Naive B cell (primary cell): ENCODE results near the gene PDIA2. TPM values are rescaled to one million over a fixed set of nuclear protein-coding genes. Genes with fewer than 3 reads are reported as not detected.
A peak's percentile ranks its signal among the peaks of the same experiment; 100 is the strongest.

Experiments used
- ATAC-seq, 2 donors: fragments of 150-1000 bp; cut with Tn5 transposase; 2 replicates each; pipeline ENCODE4 v1.10.0; 2021; ENCODE audit warnings: low read depth in 2 of 2, mild to moderate bottlenecking in 2 of 2, moderate library complexity in 2 of 2
- DNase-seq: peaks from one replicate; pipeline ENCODE4 v3.0.0; 2022
- H3K27ac Mint-ChIP-seq, 6 donors: one replicate each; pipeline ENCODE4 v1.8.0; 2020 to 2022; ENCODE audit warnings: mild to moderate bottlenecking in 6 of 6, mixed read lengths in 6 of 6, moderate library complexity in 5 of 6, inconsistent platforms in 2 of 6
- H3K27me3 Mint-ChIP-seq, 3 donors: one replicate each; pipeline ENCODE4 v1.8.0; 2021 to 2022; ENCODE audit warnings: mixed read lengths in 3 of 3, mild to moderate bottlenecking in 1 of 3
- H3K36me3 Mint-ChIP-seq, 2 donors: one replicate each; pipeline ENCODE4 v1.8.0; 2020 to 2022; ENCODE audit warnings: mixed read lengths in 2 of 2, inconsistent platforms in 1 of 2, mild to moderate bottlenecking in 1 of 2
- H3K4me1 Mint-ChIP-seq, 3 donors: one replicate each; pipeline ENCODE4 v1.8.0; 2020 to 2022; ENCODE audit warnings: mixed read lengths in 3 of 3, inconsistent platforms in 1 of 3, mild to moderate bottlenecking in 1 of 3, moderate library complexity in 1 of 3
- H3K4me3 Mint-ChIP-seq, 8 donors: one replicate each; pipeline ENCODE4 v1.8.0; 2020 to 2022; ENCODE audit warnings: mild to moderate bottlenecking in 8 of 8, mixed read lengths in 8 of 8, moderate library complexity in 8 of 8, inconsistent platforms in 2 of 8
- H3K9me3 Mint-ChIP-seq, 7 donors: one replicate each; pipeline ENCODE4 v1.8.0; 2020 to 2022; ENCODE audit warnings: mixed read lengths in 7 of 7, mild to moderate bottlenecking in 5 of 7, inconsistent platforms in 2 of 7, moderate library complexity in 1 of 7
- polyA plus RNA-seq, 6 donors: library from polyadenylated mRNA; unstranded; fragments of 300-500 nt; fragmentation: Illumina TruSeq; gene quantifications; one replicate each; pipeline ENCODE4 v1.2.3, GENCODE V29; 2021; ENCODE audit warnings: low read depth in 6 of 6

The PDIA2 gene
- polyA plus RNA-seq, 6 donors from 2014 or later: not detected

GRCh38 chr16:303760-304505, 21.0 kb downstream of the PDIA2 start:
- Mint-ChIP-seq H3K27ac (peak overlapping the region in 1 of 6 donors; percentile 88), H3K4me1 (peaks cover 0 to 4% (median 0%) of the 10 kb centered on the region in 3 donors), H3K9me3 (no peaks in the 10 kb centered on the region), H3K27me3 (no peaks in the 10 kb centered on the region), H3K4me3 (no peak overlapping the region), H3K36me3 (no peaks in the 10 kb centered on the region)
- no peak for DNase-seq
- peak; percentile 50 to 72 for ATAC-seq

GRCh38 chr16:305916-306626, 23.1 kb downstream of the PDIA2 start:
- peak overlapping the region in 3 of 6 donors; percentile 44 to 75 (median 69) for H3K27ac Mint-ChIP-seq
- no peaks in the 10 kb centered on the region for H3K27me3 Mint-ChIP-seq
- DNase-seq (no peak), ATAC-seq (no peak)
- peak overlapping the region in 1 of 8 donors; percentile 22 for H3K4me3 Mint-ChIP-seq
- H3K36me3 Mint-ChIP-seq: no peaks in the 10 kb centered on the region
- peaks cover 0 to 4% (median 4%) of the 10 kb centered on the region in 3 donors for H3K4me1 Mint-ChIP-seq
- H3K9me3 Mint-ChIP-seq: no peaks in the 10 kb centered on the region

- H3K4me1 Mint-ChIP-seq: peaks cover 0 to 4% (median 4%) of the 10 kb centered on the region in 3 donors
- no peaks in the 10 kb centered on the region for H3K9me3 Mint-ChIP-seq
- H3K27ac Mint-ChIP-seq: no peak overlapping the region
- no peaks in the 10 kb centered on the region for H3K27me3 Mint-ChIP-seq
- no peak overlapping the region for H3K4me3 Mint-ChIP-seq
- DNase-seq (no peak), ATAC-seq (no peak)
- H3K36me3 Mint-ChIP-seq: no peaks in the 10 kb centered on the region
Observed at GRCh38 chr16:306911-307370, 24.0 kb downstream of the PDIA2 start.

- ATAC-seq: no peak
- no peaks in the 10 kb centered on the region for H3K27me3 Mint-ChIP-seq
- no peak for DNase-seq
- no peaks in the 10 kb centered on the region for H3K9me3 Mint-ChIP-seq
- H3K4me3 Mint-ChIP-seq: no peak overlapping the region
- H3K27ac Mint-ChIP-seq: no peak overlapping the region
- H3K4me1 Mint-ChIP-seq: peaks cover 0 to 4% (median 4%) of the 10 kb centered on the region in 3 donors
- no peaks in the 10 kb centered on the region for H3K36me3 Mint-ChIP-seq
Observed at GRCh38 chr16:307691-308312, 24.8 kb downstream of the PDIA2 start.

GRCh38 chr16:309476-309875, 26.5 kb downstream of the PDIA2 start:
- peaks cover 0 to 4% (median 4%) of the 10 kb centered on the region in 3 donors for H3K4me1 Mint-ChIP-seq

GRCh38 chr16:311725-312124, 28.8 kb downstream of the PDIA2 start:
- Mint-ChIP-seq H3K9me3 (no peaks in the 10 kb centered on the region), H3K27me3 (no peaks in the 10 kb centered on the region), H3K4me3 (no peak overlapping the region), H3K36me3 (no peaks in the 10 kb centered on the region), H3K27ac (peak overlapping the region in 2 of 6 donors; percentile 61 to 62), H3K4me1 (peaks cover 0 to 4% (median 3%) of the 10 kb centered on the region in 3 donors)
- DNase-seq (no peak), ATAC-seq (no peak)

More at GRCh38 chr16:309476-309875, 26.5 kb downstream of the PDIA2 start:
- DNase-seq: no peak
- ATAC-seq: no peak
- peak overlapping the region in 1 of 6 donors; percentile 29 for H3K27ac Mint-ChIP-seq
- H3K4me3 Mint-ChIP-seq: no peak overlapping the region
- no peaks in the 10 kb centered on the region for H3K9me3 Mint-ChIP-seq
- H3K36me3 Mint-ChIP-seq: no peaks in the 10 kb centered on the region
- H3K27me3 Mint-ChIP-seq: no peaks in the 10 kb centered on the region

GRCh38 chr16:314351-314750, 31.4 kb downstream of the PDIA2 start:
- Mint-ChIP-seq H3K36me3 (no peaks in the 10 kb centered on the region), H3K27ac (no peak overlapping the region), H3K27me3 (no peaks in the 10 kb centered on the region), H3K4me1 (peaks cover 7 to 14% (median 10%) of the 10 kb centered on the region in 3 donors), H3K4me3 (no peak overlapping the region), H3K9me3 (no peaks in the 10 kb centered on the region)
- DNase-seq (no peak), ATAC-seq (no peak)

- H3K36me3 Mint-ChIP-seq: no peaks in the 10 kb centered on the region
- H3K9me3 Mint-ChIP-seq: no peaks in the 10 kb centered on the region
- DNase-seq: no peak
- H3K4me3 Mint-ChIP-seq: peak overlapping the region in 1 of 8 donors; percentile 3
- H3K27ac Mint-ChIP-seq: peak overlapping the region in 1 of 6 donors; percentile 59
- H3K4me1 Mint-ChIP-seq: peaks cover 11 to 18% (median 13%) of the 10 kb centered on the region in 3 donors
- ATAC-seq: no peak
- no peaks in the 10 kb centered on the region for H3K27me3 Mint-ChIP-seq
Observed at GRCh38 chr16:314795-315299, 31.9 kb downstream of the PDIA2 start.

- Mint-ChIP-seq H3K27ac (no peak overlapping the region), H3K4me1 (peaks cover 16 to 27% (median 20%) of the 10 kb centered on the region in 3 donors), H3K36me3 (no peaks in the 10 kb centered on the region), H3K9me3 (no peaks in the 10 kb centered on the region), H3K27me3 (no peaks in the 10 kb centered on the region), H3K4me3 (no peak overlapping the region)
- ATAC-seq (no peak), DNase-seq (no peak)
Observed at GRCh38 chr16:316741-317464, 33.9 kb downstream of the PDIA2 start.

GRCh38 chr16:317583-317982, 34.6 kb downstream of the PDIA2 start:
- no peak for DNase-seq
- no peaks in the 10 kb centered on the region for H3K27me3 Mint-ChIP-seq
- no peaks in the 10 kb centered on the region for H3K36me3 Mint-ChIP-seq
- no peak for ATAC-seq
- H3K4me1 Mint-ChIP-seq: peaks cover 19 to 31% (median 22%) of the 10 kb centered on the region in 3 donors
- no peaks in the 10 kb centered on the region for H3K9me3 Mint-ChIP-seq
- peak overlapping the region in 1 of 8 donors; percentile 48 for H3K4me3 Mint-ChIP-seq
- H3K27ac Mint-ChIP-seq: no peak overlapping the region

- Mint-ChIP-seq H3K4me3 (no peak overlapping the region), H3K36me3 (no peaks in the 10 kb centered on the region), H3K27ac (peak overlapping the region in 1 of 6 donors; percentile 15), H3K27me3 (no peaks in the 10 kb centered on the region), H3K4me1 (peaks cover 28 to 41% (median 30%) of the 10 kb centered on the region in 3 donors), H3K9me3 (no peaks in the 10 kb centered on the region)
- DNase-seq (no peak), ATAC-seq (no peak)
Observed at GRCh38 chr16:318628-319027, 35.7 kb downstream of the PDIA2 start.

GRCh38 chr16:320206-320605, 37.2 kb downstream of the PDIA2 start:
- ATAC-seq (no peak), DNase-seq (no peak)
- Mint-ChIP-seq H3K9me3 (no peaks in the 10 kb centered on the region), H3K4me3 (peak overlapping the region in 1 of 8 donors; percentile 6), H3K27me3 (no peaks in the 10 kb centered on the region), H3K27ac (peak overlapping the region in 4 of 6 donors; percentile 15 to 59 (median 42)), H3K4me1 (peaks cover 38 to 56% (median 44%) of the 10 kb centered on the region in 3 donors), H3K36me3 (no peaks in the 10 kb centered on the region)

- H3K9me3 Mint-ChIP-seq: no peaks in the 10 kb centered on the region
Observed at GRCh38 chr16:321532-321931, 38.6 kb downstream of the PDIA2 start.

More at GRCh38 chr16:321532-321931, 38.6 kb downstream of the PDIA2 start:
- Mint-ChIP-seq H3K27ac (peak overlapping the region in 5 of 6 donors; percentile 20 to 96 (median 81)), H3K27me3 (no peaks in the 10 kb centered on the region), H3K4me3 (peak overlapping the region in 1 of 8 donors; percentile 68), H3K36me3 (no peaks in the 10 kb centered on the region), H3K4me1 (peaks cover 41 to 63% (median 50%) of the 10 kb centered on the region in 3 donors)
- no peak for ATAC-seq
- DNase-seq: no peak
